Suprapubic skin (tissue), 4 donors: ENCODE measurements around the gene CFAP97D1. TPM values are rescaled to one million over a fixed set of nuclear protein-coding genes. Genes with fewer than 3 reads are reported as not detected.

Experiments
- DNase-seq, 2 donors: peaks; one replicate each; pipeline ENCODE4 v3.0.0-alpha.2; 2019; ENCODE audit warnings: low spot score in 2 of 2
- H3K27ac ChIP-seq: fragments of 200-600 bp; sonication (generic); one replicate; pipeline ENCODE4 v1.5.1; 2019
- H3K27me3 ChIP-seq: fragments of 200-600 bp; sonication (generic); one replicate; pipeline ENCODE4 v1.5.1; 2019
- H3K36me3 ChIP-seq: fragments of 200-600 bp; sonication (generic); one replicate; pipeline ENCODE4 v1.5.1; 2019
- H3K4me1 ChIP-seq: fragments of 200-600 bp; sonication (generic); one replicate; pipeline ENCODE4 v1.5.1; 2019
- H3K4me3 ChIP-seq: fragments of 200-600 bp; sonication (generic); one replicate; pipeline ENCODE4 v1.5.1; 2019; ENCODE audit warnings: mild to moderate bottlenecking
- H3K9me3 ChIP-seq: fragments of 200-600 bp; sonication (generic); one replicate; pipeline ENCODE4 v1.5.1; 2019
- CTCF ChIP-seq, 2 donors: fragments of 200-600 bp in 1 of 2; fragments of 450-650 bp in 1 of 2; sonication (generic) in 1 of 2; IDR thresholded peaks; one replicate each; pipeline ENCODE4 v1.5.1; 2016 to 2019; ENCODE audit warnings: antibody characterized with exemption in 2 of 2, mild to moderate bottlenecking in 1 of 2, moderate library complexity in 1 of 2
- EP300 ChIP-seq: sonication (generic); formaldehyde crosslinking; IDR thresholded peaks from one replicate; pipeline ENCODE4 v1.6.1; 2017; ENCODE audit warnings: antibody characterized with exemption
- POLR2A ChIP-seq, 2 donors: fragments of 450-650 bp; IDR thresholded peaks; one replicate each; pipeline ENCODE4 v1.6.1; 2017; ENCODE audit warnings: antibody characterized with exemption in 2 of 2, mild to moderate bottlenecking in 2 of 2, moderate library complexity in 2 of 2
- POLR2AphosphoS5 ChIP-seq, 3 donors: sonication (generic); formaldehyde crosslinking; IDR thresholded peaks; one replicate each; pipeline ENCODE4 v1.6.1; 2017; ENCODE audit warnings: antibody characterized with exemption in 3 of 3
- WGBS: methylation state at CpG from one replicate; pipeline ENCODE4 v1.1.5; 2018; 5-methylcytosine and 5-hydroxymethylcytosine counted together
- total RNA-seq, 4 donors: library from RNA; depleted of rRNA; stranded (reverse); fragments of >200 nt; gene quantifications; one replicate each; pipeline ENCODE4 v1.1.0, GENCODE V29; 2016

Gene CFAP97D1
- total RNA-seq: under 1 TPM in 3 of 4 donors, not detected in 1; 0.10 to 0.48 (median 0.13) TPM

- Histone ChIP-seq H3K27ac (peak within 1 kb of the TSS; percentile 100), H3K36me3 (peaks cover 6% of the 10 kb centered on the region), H3K9me3 (no peaks in the 10 kb centered on the region), H3K4me3 (peak within 1 kb of the TSS; percentile 99), H3K4me1 (peaks cover 30% of the 10 kb centered on the region), H3K27me3 (no peaks in the 10 kb centered on the region)
- WGBS: 72% methylated on average over 7 of the region's 7 CpGs
- TF ChIP-seq POLR2A (IDR thresholded peaks at IDR 0.05) (no peak), EP300 (no peak), POLR2AphosphoS5 (IDR thresholded peaks at IDR 0.05) (no peak), CTCF (IDR thresholded peaks at IDR 0.05) (no peak)
- no peak for DNase-seq
Observed at GRCh38 chr17:43780135-43780534, at the start of gene CFAP97D1. TSS of gene CFAP97D1 (plus strand) at chr17:43780435. CDS start at chr17:43780463, 28 bp downstream.

GRCh38 chr17:43732958-43733357 is 47.3 kb upstream of the CFAP97D1 start:
- H3K36me3 ChIP-seq: no peaks in the 10 kb centered on the region
- no peaks in the 10 kb centered on the region for H3K9me3 ChIP-seq
- 96% methylated on average over 2 of the region's 2 CpGs for WGBS
- H3K27ac ChIP-seq: no peak overlapping the region
- H3K4me3 ChIP-seq: no peak overlapping the region
- H3K4me1 ChIP-seq: peaks cover 7% of the 10 kb centered on the region
- no peak for DNase-seq
- H3K27me3 ChIP-seq: no peaks in the 10 kb centered on the region
- TF ChIP-seq POLR2AphosphoS5 (IDR thresholded peaks at IDR 0.05) (no peak), EP300 (no peak)

- Histone ChIP-seq H3K36me3 (no peaks in the 10 kb centered on the region), H3K27me3 (no peaks in the 10 kb centered on the region), H3K4me3 (no peak overlapping the region), H3K27ac (no peak overlapping the region), H3K4me1 (peaks cover 7% of the 10 kb centered on the region), H3K9me3 (no peaks in the 10 kb centered on the region)
- TF ChIP-seq EP300 (no peak), CTCF (IDR thresholded peaks at IDR 0.05) (no peak), POLR2A (IDR thresholded peaks at IDR 0.05) (no peak), POLR2AphosphoS5 (IDR thresholded peaks at IDR 0.05) (no peak)
- no peak for DNase-seq
- 14% methylated on average over 1 of the region's 1 CpG for WGBS
Observed at GRCh38 chr17:43733956-43734355, 46.3 kb upstream of the CFAP97D1 start.

- no peaks in the 10 kb centered on the region for H3K36me3 ChIP-seq
- no peaks in the 10 kb centered on the region for H3K27me3 ChIP-seq
- 43% methylated on average over 5 of the region's 5 CpGs for WGBS
- H3K4me3 ChIP-seq: no peak overlapping the region
- peaks cover 7% of the 10 kb centered on the region for H3K4me1 ChIP-seq
- H3K27ac ChIP-seq: no peak overlapping the region
- no peaks in the 10 kb centered on the region for H3K9me3 ChIP-seq
- no peak for DNase-seq
- TF ChIP-seq CTCF (IDR thresholded peaks at IDR 0.05) (no peak), EP300 (no peak), POLR2AphosphoS5 (IDR thresholded peaks at IDR 0.05) (no peak), POLR2A (IDR thresholded peaks at IDR 0.05) (no peak)
Observed at GRCh38 chr17:43734376-43734775, 45.9 kb upstream of the CFAP97D1 start.

GRCh38 chr17:43736389-43736788 is 43.8 kb upstream of the CFAP97D1 start:
- H3K4me1 ChIP-seq: peaks cover 7% of the 10 kb centered on the region
- 94% methylated on average over 2 of the region's 2 CpGs for WGBS
- DNase-seq: no peak
- no peak overlapping the region for H3K4me3 ChIP-seq
- TF ChIP-seq EP300: no peak
- TF ChIP-seq POLR2AphosphoS5 (IDR thresholded peaks at IDR 0.05): no peak
- TF ChIP-seq POLR2A (IDR thresholded peaks at IDR 0.05): no peak
- no peak for TF ChIP-seq CTCF (IDR thresholded peaks at IDR 0.05)
- no peak overlapping the region for H3K27ac ChIP-seq
- no peaks in the 10 kb centered on the region for H3K36me3 ChIP-seq
- no peaks in the 10 kb centered on the region for H3K9me3 ChIP-seq
- no peaks in the 10 kb centered on the region for H3K27me3 ChIP-seq

GRCh38 chr17:43737722-43738121 is 42.5 kb upstream of the CFAP97D1 start:
- no peaks in the 10 kb centered on the region for H3K9me3 ChIP-seq
- H3K36me3 ChIP-seq: no peaks in the 10 kb centered on the region
- TF ChIP-seq EP300 (no peak), POLR2AphosphoS5 (IDR thresholded peaks at IDR 0.05) (no peak), POLR2A (IDR thresholded peaks at IDR 0.05) (no peak), CTCF (IDR thresholded peaks at IDR 0.05) (no peak)
- H3K27me3 ChIP-seq: no peaks in the 10 kb centered on the region
- H3K27ac ChIP-seq: no peak overlapping the region
- WGBS: 83% methylated on average over 2 of the region's 2 CpGs
- no peak overlapping the region for H3K4me3 ChIP-seq
- no peak for DNase-seq
- H3K4me1 ChIP-seq: peaks cover 7% of the 10 kb centered on the region
